GM23338 (cell line): ENCODE measurements around the gene VN1R5. TPM values are rescaled to one million over a fixed set of nuclear protein-coding genes. Genes with fewer than 3 reads are reported as not detected.

Experiments
- ATAC-seq: fragments of 200-7000 bp; cut with Tn5 transposase; 3 replicates; pipeline ENCODE4 v1.9.1; 2020
- DNase-seq: peaks from one replicate; pipeline ENCODE4 v3.0.0-alpha.2; 2015; ENCODE audit warnings: low spot score
- H2AFZ ChIP-seq: fragments of 200-600 bp; sonication (generic); 2 replicates; pipeline ENCODE4 v1.8.0; 2016; ENCODE audit warnings: antibody characterized with exemption, mild to moderate bottlenecking, moderate library complexity
- H3F3A ChIP-seq: fragments of 200-600 bp; sonication (generic); replicated peaks from 2 replicates; pipeline ENCODE4 v1.8.0; 2017; ENCODE audit warnings: antibody characterized with exemption, mixed run types, low read depth
- H3K27ac ChIP-seq: fragments of 200-600 bp; sonication (generic); 2 replicates; pipeline ENCODE4 v1.6.1; 2016; ENCODE audit warnings: low read depth
- H3K27me3 ChIP-seq: fragments of 200-600 bp; sonication (generic); 2 replicates; pipeline ENCODE4 v1.8.0; 2016; ENCODE audit warnings: mild to moderate bottlenecking, mixed run types, moderate library complexity; ENCODE audit not compliant: insufficient read depth
- H3K36me3 ChIP-seq: fragments of 200-600 bp; sonication (generic); 2 replicates; pipeline ENCODE4 v1.8.0; 2016; ENCODE audit warnings: mild to moderate bottlenecking; ENCODE audit not compliant: insufficient read depth
- H3K4me1 ChIP-seq: fragments of 200-600 bp; sonication (generic); 2 replicates; pipeline ENCODE4 v1.8.0; 2016; ENCODE audit warnings: mild to moderate bottlenecking, moderate library complexity; ENCODE audit not compliant: insufficient read depth
- H3K4me2 ChIP-seq: fragments of 200-600 bp; sonication (generic); 2 replicates; pipeline ENCODE4 v1.7.1; 2017; ENCODE audit warnings: mixed run types
- H3K4me3 ChIP-seq: fragments of 200-600 bp; sonication (generic); 2 replicates; pipeline ENCODE4 v1.6.1; 2016; ENCODE audit warnings: mixed run types
- H3K79me2 ChIP-seq: fragments of 200-600 bp; sonication (generic); replicated peaks from 2 replicates; pipeline ENCODE4 v1.8.0; 2017; ENCODE audit warnings: mild to moderate bottlenecking; ENCODE audit not compliant: insufficient read depth
- H3K9me2 ChIP-seq: fragments of 200-600 bp; sonication (generic); 2 replicates; pipeline ENCODE4 v1.8.0; 2017; ENCODE audit not compliant: insufficient read depth
- H4K20me1 ChIP-seq: fragments of 200-600 bp; sonication (generic); replicated peaks from 2 replicates; pipeline ENCODE4 v1.8.0; 2017; ENCODE audit warnings: mild to moderate bottlenecking; ENCODE audit not compliant: insufficient read depth
- H3K27ac Mint-ChIP-seq: 2 replicates; pipeline ENCODE4 v1.8.0; 2020; ENCODE audit warnings: inconsistent platforms, mild to moderate bottlenecking, moderate library complexity, mixed read lengths
- H3K27me3 Mint-ChIP-seq: 3 replicates; pipeline ENCODE4 v1.8.0; 2022; ENCODE audit warnings: low read depth, mild to moderate bottlenecking, moderate library complexity, mixed read lengths, inconsistent platforms; ENCODE audit not compliant: insufficient read depth, poor library complexity
- H3K36me3 Mint-ChIP-seq: 3 replicates; pipeline ENCODE4 v1.8.0; 2021; ENCODE audit warnings: low read depth, mild to moderate bottlenecking, inconsistent platforms, moderate library complexity, mixed read lengths
- H3K4me1 Mint-ChIP-seq: 3 replicates; pipeline ENCODE4 v1.8.0; 2020; ENCODE audit warnings: mild to moderate bottlenecking, inconsistent platforms, mixed read lengths
- H3K4me3 Mint-ChIP-seq: 3 replicates; pipeline ENCODE4 v1.8.0; 2021; ENCODE audit warnings: moderate library complexity, mild to moderate bottlenecking, inconsistent platforms, mixed read lengths
- H3K9me3 Mint-ChIP-seq: 3 replicates; pipeline ENCODE4 v1.8.0; 2020; ENCODE audit warnings: moderate library complexity, mild to moderate bottlenecking, inconsistent platforms, mixed read lengths
- CREB1 ChIP-seq: fragments of 250-450 bp; sonication (Bioruptor Pico); IDR thresholded peaks from 2 replicates; pipeline ENCODE4 v1.5.0; 2020; ENCODE audit warnings: low read depth, mild to moderate bottlenecking, moderate library complexity
- EZH2 ChIP-seq: fragments of 200-600 bp; sonication (generic); IDR thresholded peaks from one replicate; pipeline ENCODE4 v1.8.0; 2017; ENCODE audit warnings: antibody characterized with exemption, mild to moderate bottlenecking, low read depth; ENCODE audit not compliant: unreplicated experiment
- EZH2phosphoT487 ChIP-seq: fragments of 200-600 bp; sonication (generic); IDR thresholded peaks from one replicate; pipeline ENCODE4 v1.8.1; 2018; ENCODE audit warnings: antibody characterized with exemption; ENCODE audit not compliant: unreplicated experiment
- JUNB ChIP-seq: IDR thresholded peaks from one replicate; pipeline ENCODE4 v1.6.1; 2016; ENCODE audit warnings: antibody characterized with exemption; ENCODE audit not compliant: unreplicated experiment
- NANOG ChIP-seq: IDR thresholded peaks from 2 replicates; pipeline ENCODE4 v1.6.1; 2016; ENCODE audit warnings: antibody characterized with exemption, borderline replicate concordance
- POLR2AphosphoS5 ChIP-seq: IDR thresholded peaks from 2 replicates; pipeline ENCODE4 v1.6.1; 2016; ENCODE audit warnings: antibody characterized with exemption, low read depth
- ZNF114 ChIP-seq: fragments of 250-450 bp; sonication (Bioruptor Pico); IDR thresholded peaks from 2 replicates; pipeline ENCODE4 v1.5.0; 2020; ENCODE audit warnings: mild to moderate bottlenecking, moderate library complexity
- ZNF331 ChIP-seq: fragments of 250-450 bp; sonication (Bioruptor Pico); IDR thresholded peaks from 2 replicates; pipeline ENCODE4 v1.5.0; 2020; ENCODE audit warnings: low read depth, mild to moderate bottlenecking, moderate library complexity
- polyA plus RNA-seq: library from polyadenylated mRNA; unstranded; fragments of >200 nt; fragmentation: Nextera tagmentation; extraction: Ambion mirVana; gene quantifications from 2 replicates; pipeline ENCODE4 v1.2.1, GENCODE V29; 2016
- total RNA-seq: library from RNA; depleted of rRNA; stranded (reverse); fragments of >200 nt; shearing (Covaris generic); gene quantifications from 2 replicates; pipeline ENCODE4 v1.2.3, GENCODE V29; 2014
- TF ChIP-seq, protein P1 (sequence below), 2 experiments: fragments of 200-600 bp in 1 of 2; sonication (generic) in 1 of 2; conservative IDR thresholded peaks; 2 replicates each; pipeline versions ENCODE4 v1.5.1 to v1.6.1; 2016 to 2017; ENCODE audit warnings: antibody characterized with exemption in 2 of 2, low read depth in 2 of 2, mild to moderate bottlenecking in 2 of 2, moderate library complexity in 1 of 2
- TF ChIP-seq, protein P2 (sequence below): IDR thresholded peaks from 2 replicates; pipeline ENCODE4 v1.6.1; 2016; ENCODE audit warnings: antibody characterized with exemption
- TF ChIP-seq, protein P3 (sequence below): fragments of 250-450 bp; sonication (Bioruptor Pico); IDR thresholded peaks from 2 replicates; pipeline ENCODE4 v1.5.0; 2020; ENCODE audit warnings: mild to moderate bottlenecking, moderate library complexity

The VN1R5 gene
- total and polyA plus RNA-seq, 2 experiments from 2014 or later: not detected

DNA sequence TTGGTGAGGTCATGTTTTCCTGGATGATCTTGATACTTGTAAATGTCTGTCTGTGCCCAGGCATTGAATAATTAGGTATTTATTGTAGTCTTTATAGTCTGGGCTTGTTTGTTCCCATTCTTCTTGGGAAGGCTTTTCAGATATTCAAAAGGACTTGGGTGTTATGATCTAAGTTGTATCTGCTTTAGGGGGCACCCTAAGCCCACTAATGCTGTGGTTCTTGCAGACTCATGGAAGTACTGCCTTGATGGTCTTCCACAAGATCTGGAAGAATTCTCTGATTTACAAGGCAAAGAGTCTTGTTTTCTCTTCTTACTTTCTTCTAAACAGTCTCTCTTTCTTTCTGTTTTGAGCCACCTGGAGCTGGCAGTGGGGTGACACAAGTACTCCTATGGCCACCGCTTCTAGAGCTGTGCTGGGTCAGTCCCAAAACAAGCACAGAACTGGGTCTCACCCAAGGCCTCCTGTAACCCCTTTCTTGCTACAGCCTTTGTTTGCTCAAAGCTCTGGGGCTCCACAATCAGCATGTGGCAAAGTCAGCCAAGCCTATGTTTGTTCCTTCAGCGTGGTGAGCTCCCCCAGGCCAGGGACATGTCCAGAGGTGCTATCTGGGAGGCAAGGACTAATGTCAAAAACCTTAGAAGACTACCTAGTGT, 12.6 kb downstream of the VN1R5 start:
- Mint-ChIP-seq H3K36me3 (peaks cover 18% of the 10 kb centered on the region; the same call in 2 of the 3 replicates), H3K27ac (no peak overlapping the region), H3K9me3 (peaks cover 35% of the 10 kb centered on the region), H3K4me3 (no peak overlapping the region), H3K4me1 (no peaks in the 10 kb centered on the region), H3K27me3 (peaks cover 3% of the 10 kb centered on the region)
- Histone ChIP-seq H3K27ac (no peak overlapping the region), H3K9me2 (no peaks in the 10 kb centered on the region), H3K36me3 (no peaks in the 10 kb centered on the region), H3K4me1 (no peaks in the 10 kb centered on the region), H3K27me3 (no peaks in the 10 kb centered on the region), H3K4me2 (no peak overlapping the region), H3F3A (no peaks in the 10 kb centered on the region), H3K4me3 (no peak overlapping the region), H4K20me1 (no peaks in the 10 kb centered on the region), H3K79me2 (no peaks in the 10 kb centered on the region), H2AFZ (0 out of 2 replicates have a peak overlapping the region, but pooled peaks have one; percentile 20)
- no peak for TF ChIP-seq EZH2
- TF ChIP-seq, protein P1, sequence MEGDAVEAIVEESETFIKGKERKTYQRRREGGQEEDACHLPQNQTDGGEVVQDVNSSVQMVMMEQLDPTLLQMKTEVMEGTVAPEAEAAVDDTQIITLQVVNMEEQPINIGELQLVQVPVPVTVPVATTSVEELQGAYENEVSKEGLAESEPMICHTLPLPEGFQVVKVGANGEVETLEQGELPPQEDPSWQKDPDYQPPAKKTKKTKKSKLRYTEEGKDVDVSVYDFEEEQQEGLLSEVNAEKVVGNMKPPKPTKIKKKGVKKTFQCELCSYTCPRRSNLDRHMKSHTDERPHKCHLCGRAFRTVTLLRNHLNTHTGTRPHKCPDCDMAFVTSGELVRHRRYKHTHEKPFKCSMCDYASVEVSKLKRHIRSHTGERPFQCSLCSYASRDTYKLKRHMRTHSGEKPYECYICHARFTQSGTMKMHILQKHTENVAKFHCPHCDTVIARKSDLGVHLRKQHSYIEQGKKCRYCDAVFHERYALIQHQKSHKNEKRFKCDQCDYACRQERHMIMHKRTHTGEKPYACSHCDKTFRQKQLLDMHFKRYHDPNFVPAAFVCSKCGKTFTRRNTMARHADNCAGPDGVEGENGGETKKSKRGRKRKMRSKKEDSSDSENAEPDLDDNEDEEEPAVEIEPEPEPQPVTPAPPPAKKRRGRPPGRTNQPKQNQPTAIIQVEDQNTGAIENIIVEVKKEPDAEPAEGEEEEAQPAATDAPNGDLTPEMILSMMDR (conservative IDR thresholded peaks at IDR 0.05; ENCODE audit: low read depth in 2 of 2): peak; percentile 26 to 53
- DNase-seq (no peak), ATAC-seq (no peak)

DNA sequence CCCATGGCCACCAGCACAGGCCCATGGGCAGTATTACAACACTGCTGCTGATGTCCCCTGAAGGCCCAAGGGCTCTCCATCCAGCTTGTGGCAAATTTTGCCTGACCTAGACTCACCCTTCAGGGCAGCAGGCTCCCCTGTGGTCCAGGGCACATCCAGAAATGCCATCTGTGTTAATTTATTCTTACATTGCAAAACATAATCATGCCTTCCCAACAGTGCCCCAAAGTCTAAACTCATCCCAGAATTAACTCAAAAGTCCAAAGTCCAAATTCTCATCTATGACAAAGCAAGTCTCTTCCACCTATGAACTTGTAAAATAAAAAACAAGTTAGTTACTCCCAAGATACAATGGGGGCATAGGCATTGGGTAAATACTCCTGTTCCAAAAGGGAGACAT, 13.3 kb downstream of the VN1R5 start:
- DNase-seq: no peak
- H3K4me1 Mint-ChIP-seq: no peaks in the 10 kb centered on the region
- Histone ChIP-seq H3K4me1 (no peaks in the 10 kb centered on the region), H3K27me3 (no peaks in the 10 kb centered on the region), H3K79me2 (no peaks in the 10 kb centered on the region), H3K4me2 (no peak overlapping the region), H3K36me3 (no peaks in the 10 kb centered on the region), H2AFZ (no peak overlapping the region), H3K4me3 (no peak overlapping the region), H4K20me1 (no peaks in the 10 kb centered on the region), H3K9me2 (no peaks in the 10 kb centered on the region), H3K27ac (no peak overlapping the region), H3F3A (no peaks in the 10 kb centered on the region)
- H3K36me3 Mint-ChIP-seq: peaks cover 18% of the 10 kb centered on the region; the same call in 2 of the 3 replicates
- H3K27ac Mint-ChIP-seq: no peak overlapping the region
- no peak overlapping the region for H3K4me3 Mint-ChIP-seq
- peaks cover 32% of the 10 kb centered on the region for H3K9me3 Mint-ChIP-seq
- H3K27me3 Mint-ChIP-seq: peaks cover 3% of the 10 kb centered on the region
- no peak for ATAC-seq
- TF ChIP-seq ZNF331 (no peak), ZNF114 (CRISPR knock-in tag) (no peak), POLR2AphosphoS5 (no peak), JUNB (no peak), CREB1 (no peak), EZH2phosphoT487 (no peak), NANOG (no peak)
- TF ChIP-seq, protein P2, sequence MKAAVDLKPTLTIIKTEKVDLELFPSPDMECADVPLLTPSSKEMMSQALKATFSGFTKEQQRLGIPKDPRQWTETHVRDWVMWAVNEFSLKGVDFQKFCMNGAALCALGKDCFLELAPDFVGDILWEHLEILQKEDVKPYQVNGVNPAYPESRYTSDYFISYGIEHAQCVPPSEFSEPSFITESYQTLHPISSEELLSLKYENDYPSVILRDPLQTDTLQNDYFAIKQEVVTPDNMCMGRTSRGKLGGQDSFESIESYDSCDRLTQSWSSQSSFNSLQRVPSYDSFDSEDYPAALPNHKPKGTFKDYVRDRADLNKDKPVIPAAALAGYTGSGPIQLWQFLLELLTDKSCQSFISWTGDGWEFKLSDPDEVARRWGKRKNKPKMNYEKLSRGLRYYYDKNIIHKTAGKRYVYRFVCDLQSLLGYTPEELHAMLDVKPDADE: no peak
- TF ChIP-seq, protein P3, sequence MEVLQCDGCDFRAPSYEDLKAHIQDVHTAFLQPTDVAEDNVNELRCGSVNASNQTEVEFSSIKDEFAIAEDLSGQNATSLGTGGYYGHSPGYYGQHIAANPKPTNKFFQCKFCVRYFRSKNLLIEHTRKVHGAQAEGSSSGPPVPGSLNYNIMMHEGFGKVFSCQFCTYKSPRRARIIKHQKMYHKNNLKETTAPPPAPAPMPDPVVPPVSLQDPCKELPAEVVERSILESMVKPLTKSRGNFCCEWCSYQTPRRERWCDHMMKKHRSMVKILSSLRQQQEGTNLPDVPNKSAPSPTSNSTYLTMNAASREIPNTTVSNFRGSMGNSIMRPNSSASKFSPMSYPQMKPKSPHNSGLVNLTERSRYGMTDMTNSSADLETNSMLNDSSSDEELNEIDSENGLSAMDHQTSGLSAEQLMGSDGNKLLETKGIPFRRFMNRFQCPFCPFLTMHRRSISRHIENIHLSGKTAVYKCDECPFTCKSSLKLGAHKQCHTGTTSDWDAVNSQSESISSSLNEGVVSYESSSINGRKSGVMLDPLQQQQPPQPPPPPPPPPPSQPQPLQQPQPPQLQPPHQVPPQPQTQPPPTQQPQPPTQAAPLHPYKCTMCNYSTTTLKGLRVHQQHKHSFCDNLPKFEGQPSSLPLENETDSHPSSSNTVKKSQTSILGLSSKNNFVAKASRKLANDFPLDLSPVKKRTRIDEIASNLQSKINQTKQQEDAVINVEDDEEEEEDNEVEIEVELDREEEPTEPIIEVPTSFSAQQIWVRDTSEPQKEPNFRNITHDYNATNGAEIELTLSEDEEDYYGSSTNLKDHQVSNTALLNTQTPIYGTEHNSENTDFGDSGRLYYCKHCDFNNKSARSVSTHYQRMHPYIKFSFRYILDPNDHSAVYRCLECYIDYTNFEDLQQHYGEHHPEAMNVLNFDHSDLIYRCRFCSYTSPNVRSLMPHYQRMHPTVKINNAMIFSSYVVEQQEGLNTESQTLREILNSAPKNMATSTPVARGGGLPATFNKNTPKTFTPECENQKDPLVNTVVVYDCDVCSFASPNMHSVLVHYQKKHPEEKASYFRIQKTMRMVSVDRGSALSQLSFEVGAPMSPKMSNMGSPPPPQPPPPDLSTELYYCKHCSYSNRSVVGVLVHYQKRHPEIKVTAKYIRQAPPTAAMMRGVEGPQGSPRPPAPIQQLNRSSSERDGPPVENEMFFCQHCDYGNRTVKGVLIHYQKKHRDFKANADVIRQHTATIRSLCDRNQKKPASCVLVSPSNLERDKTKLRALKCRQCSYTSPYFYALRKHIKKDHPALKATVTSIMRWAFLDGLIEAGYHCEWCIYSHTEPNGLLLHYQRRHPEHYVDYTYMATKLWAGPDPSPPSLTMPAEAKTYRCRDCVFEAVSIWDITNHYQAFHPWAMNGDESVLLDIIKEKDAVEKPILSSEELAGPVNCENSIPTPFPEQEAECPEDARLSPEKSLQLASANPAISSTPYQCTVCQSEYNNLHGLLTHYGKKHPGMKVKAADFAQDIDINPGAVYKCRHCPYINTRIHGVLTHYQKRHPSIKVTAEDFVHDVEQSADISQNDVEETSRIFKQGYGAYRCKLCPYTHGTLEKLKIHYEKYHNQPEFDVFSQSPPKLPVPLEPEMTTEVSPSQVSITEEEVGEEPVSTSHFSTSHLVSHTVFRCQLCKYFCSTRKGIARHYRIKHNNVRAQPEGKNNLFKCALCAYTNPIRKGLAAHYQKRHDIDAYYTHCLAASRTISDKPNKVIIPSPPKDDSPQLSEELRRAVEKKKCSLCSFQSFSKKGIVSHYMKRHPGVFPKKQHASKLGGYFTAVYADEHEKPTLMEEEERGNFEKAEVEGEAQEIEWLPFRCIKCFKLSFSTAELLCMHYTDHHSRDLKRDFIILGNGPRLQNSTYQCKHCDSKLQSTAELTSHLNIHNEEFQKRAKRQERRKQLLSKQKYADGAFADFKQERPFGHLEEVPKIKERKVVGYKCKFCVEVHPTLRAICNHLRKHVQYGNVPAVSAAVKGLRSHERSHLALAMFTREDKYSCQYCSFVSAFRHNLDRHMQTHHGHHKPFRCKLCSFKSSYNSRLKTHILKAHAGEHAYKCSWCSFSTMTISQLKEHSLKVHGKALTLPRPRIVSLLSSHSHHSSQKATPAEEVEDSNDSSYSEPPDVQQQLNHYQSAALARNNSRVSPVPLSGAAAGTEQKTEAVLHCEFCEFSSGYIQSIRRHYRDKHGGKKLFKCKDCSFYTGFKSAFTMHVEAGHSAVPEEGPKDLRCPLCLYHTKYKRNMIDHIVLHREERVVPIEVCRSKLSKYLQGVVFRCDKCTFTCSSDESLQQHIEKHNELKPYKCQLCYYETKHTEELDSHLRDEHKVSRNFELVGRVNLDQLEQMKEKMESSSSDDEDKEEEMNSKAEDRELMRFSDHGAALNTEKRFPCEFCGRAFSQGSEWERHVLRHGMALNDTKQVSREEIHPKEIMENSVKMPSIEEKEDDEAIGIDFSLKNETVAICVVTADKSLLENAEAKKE (CRISPR knock-in tag): no peak
